Stimulated activated CD4-positive, alpha-beta T cell treated with anti-CD3 and anti-CD28 coated beads, Interleukin-1b, Interleukin-23, amount 100 ng/mL, for 1 hour (primary cell): ENCODE measurements around the gene KIF18B.

Experiments used
- DNase-seq, 2 donors: peaks; one replicate each; pipeline ENCODE4 v3.0.0-alpha.2; 2020; ENCODE audit warnings: low read depth in 2 of 2

KIF18B gene

GRCh38 chr17:44940317-44940716 lies 7.3 kb downstream of the KIF18B start:
- no peak for DNase-seq

GRCh38 chr17:44935116-44935515 lies 12.5 kb downstream of the KIF18B start:
- DNase-seq: no peak

GRCh38 chr17:44934745-44935105 lies 12.8 kb downstream of the KIF18B start:
- DNase-seq: no peak

- no peak for DNase-seq
Observed at GRCh38 chr17:44933824-44934744, 13.5 kb downstream of the KIF18B start.

- DNase-seq: no peak
Observed at GRCh38 chr17:44932787-44933097, 14.8 kb downstream of the KIF18B start.

GRCh38 chr17:44932096-44932786 lies 15.3 kb downstream of the KIF18B start:
- DNase-seq: no peak

GRCh38 chr17:44931376-44931775 lies 16.2 kb downstream of the KIF18B start:
- DNase-seq: no peak

- DNase-seq: no peak
Observed at GRCh38 chr17:44930667-44931066, 16.9 kb downstream of the KIF18B start.

GRCh38 chr17:44928950-44929720 lies 18.4 kb downstream of the KIF18B start:
- no peak for DNase-seq

- no peak for DNase-seq
Observed at GRCh38 chr17:44928136-44928535, 19.4 kb downstream of the KIF18B start.

GRCh38 chr17:44927696-44928095 lies 19.9 kb downstream of the KIF18B start:
- no peak for DNase-seq

GRCh38 chr17:44926821-44927525 lies 20.6 kb downstream of the KIF18B start:
- DNase-seq: no peak

- DNase-seq: no peak
Observed at GRCh38 chr17:44925731-44926697, 21.6 kb downstream of the KIF18B start.

- no peak for DNase-seq
Observed at GRCh38 chr17:44924107-44924544, 23.4 kb downstream of the KIF18B start.

GRCh38 chr17:44922746-44923470 lies 24.7 kb downstream of the KIF18B start:
- no peak for DNase-seq

- DNase-seq: no peak
Observed at GRCh38 chr17:44922136-44922535, 25.4 kb downstream of the KIF18B start.

GRCh38 chr17:44921122-44921882 lies 26.3 kb downstream of the KIF18B start:
- no peak for DNase-seq

GRCh38 chr17:44920565-44920940 lies 27.0 kb downstream of the KIF18B start:
- no peak for DNase-seq

- peak; percentile 22 to 23 for DNase-seq
Observed at GRCh38 chr17:44919885-44920564, 27.5 kb downstream of the KIF18B start.
